HG03571 (cell line): ENCODE measurements around the gene PEAK1.

Experiments
- ATAC-seq: cut with Tn5 transposase; IDR thresholded peaks from one replicate; pipeline ENCODE4 v1.9.1; 2021; ENCODE audit not compliant: unreplicated experiment

PEAK1 gene

DNA sequence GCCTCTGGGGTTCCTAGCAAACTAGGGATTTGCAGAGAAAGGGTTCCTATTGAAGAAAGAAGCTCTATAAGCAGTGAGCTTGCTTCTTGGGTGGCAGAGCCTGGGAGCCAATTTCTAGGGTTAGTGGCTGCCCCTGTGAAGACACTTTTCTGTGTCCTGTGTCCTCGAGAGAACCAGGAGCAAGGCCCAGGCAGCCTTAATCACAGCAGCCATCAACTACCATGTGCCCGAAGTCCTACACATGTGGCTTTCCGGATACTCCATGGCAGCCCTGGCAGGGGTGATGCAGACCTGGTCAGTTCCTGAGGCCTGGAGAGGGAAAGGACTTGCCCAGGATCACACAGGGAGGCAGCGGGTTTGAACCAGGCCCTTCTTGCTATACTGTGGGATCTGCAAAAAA is 321.3 kb downstream of the PEAK1 start:
- ATAC-seq, result no peak

DNA sequence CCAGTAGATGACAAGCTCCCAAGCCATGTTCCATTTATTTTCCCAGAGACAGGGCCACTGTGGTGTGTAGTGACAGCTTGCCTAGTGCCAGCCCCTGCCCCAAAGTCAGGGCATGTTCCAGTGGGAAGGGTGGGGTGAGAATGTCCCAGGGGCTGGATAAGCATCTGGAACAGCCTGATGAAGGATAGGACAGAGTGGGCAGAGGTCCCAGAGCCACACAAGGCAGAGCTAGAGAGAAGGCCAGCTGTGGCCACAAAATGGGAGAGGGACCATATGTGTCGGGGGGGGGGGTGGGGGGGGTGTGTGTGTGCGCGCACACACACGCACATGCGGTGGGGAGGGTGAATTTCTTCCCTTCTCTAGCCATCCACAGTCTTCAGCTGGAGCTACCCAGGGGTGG is 322.0 kb downstream of the PEAK1 start:
- no peak for ATAC-seq

DNA sequence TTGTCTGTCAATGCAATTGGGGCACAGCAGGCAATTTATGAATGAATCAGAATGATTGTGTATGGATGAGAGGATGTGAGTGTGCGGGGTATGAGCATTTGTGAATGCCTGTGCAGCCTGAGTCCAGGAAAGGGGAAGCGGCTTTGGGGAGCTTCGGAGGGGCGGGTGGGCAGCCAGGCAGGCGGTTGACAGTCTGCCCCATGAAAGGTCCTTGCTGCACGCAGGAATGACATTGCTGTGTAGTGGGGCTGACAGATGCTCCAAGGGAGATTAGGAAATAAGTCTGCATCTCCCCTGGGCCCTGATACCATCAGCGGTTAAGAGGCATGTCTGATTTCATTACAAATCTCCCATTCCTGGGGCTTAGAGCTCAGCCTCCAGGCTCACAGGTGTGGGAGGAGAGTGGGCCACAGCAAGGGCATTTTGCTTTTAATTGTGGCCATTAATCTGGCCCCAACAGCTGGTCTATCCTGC is 322.6 kb downstream of the PEAK1 start:
- ATAC-seq, result no peak

DNA sequence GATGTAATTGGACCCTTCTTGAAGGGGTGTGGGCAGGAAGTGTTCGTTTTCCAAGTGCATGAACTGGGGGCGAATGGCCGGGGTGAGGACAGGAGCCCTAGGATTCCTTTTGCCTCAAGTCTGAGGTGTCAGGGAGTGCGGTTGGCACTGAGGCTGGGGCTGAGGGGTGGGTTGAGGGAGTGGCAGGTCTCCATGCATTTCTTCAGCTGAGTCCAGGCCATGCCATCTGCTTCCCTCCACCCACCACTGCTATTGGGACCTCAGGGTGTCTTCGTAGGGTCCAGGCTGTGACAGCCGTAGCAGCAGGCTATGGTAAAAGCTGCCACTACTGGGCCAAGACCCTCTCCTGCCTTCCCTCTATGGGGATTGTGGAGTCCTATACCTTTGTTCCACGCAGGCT is 323.4 kb downstream of the PEAK1 start:
- no peak for ATAC-seq

DNA sequence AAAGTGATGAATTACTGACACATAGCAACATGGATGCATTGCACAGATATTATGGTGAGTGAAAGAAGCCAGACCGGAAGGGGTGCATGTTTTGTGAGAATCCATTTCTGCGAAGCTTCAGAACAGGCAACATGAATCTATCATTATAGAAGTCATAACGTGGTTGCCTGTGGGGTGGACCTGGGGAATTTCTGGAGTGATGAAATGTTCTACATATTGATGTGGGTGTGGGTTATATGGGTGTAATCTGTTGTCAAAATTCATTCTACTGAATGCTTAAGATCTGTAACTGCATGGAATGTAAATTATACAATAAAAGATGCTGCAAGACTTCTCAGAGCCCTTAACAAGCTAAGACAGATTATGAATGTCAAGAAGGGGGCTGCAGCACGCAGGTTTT is 323.8 kb downstream of the PEAK1 start:
- no peak for ATAC-seq

DNA sequence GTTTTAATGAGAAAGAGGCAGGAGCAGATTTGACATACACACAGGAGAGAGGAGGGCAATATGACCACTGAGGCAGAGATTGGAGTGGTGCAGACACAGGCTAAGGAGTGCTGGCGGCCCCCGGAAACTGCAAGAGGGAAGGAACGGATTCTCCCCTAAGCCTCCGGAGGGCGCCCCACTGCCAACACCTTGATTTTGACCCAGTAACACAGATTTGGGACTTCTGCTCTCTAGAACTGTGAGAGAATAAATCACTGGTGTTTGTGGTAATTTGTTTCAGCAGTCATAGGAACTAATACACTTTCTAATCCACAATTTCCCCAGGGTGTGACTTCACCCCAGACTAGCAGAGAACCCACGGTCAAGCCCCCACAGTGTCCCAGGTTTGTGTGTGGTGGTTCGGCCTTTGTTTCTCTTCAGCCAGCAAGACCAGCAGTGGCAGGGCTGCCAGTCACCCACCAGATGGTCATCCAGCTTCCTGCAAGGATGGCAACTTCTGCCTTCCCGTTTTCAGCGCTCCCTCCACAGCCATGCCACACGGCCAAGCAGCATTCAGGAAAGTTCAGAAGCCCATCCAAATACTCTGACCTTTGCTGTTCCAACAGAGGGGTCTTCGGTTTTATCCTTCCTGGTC is 325.4 kb downstream of the PEAK1 start:
- ATAC-seq, result no peak

DNA sequence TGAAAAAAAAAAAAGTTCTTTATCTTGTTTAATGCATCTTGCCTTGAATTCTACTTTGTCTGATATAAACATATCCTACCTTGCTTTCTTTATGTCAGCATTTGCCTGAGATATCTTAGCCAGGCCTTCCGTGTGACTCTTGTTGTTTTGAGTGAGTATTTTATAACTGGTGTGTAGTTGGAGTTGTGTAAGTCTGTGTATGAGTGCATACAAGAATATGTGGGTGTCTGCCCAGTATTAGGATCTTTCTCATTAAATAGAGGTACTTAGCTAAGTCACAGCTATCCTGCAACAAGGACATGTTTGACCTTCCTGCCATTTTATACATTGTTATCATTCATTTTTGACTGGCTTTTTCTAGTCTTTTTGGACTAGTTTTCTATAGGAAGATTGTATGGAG is 326.5 kb downstream of the PEAK1 start:
- no peak for ATAC-seq

DNA sequence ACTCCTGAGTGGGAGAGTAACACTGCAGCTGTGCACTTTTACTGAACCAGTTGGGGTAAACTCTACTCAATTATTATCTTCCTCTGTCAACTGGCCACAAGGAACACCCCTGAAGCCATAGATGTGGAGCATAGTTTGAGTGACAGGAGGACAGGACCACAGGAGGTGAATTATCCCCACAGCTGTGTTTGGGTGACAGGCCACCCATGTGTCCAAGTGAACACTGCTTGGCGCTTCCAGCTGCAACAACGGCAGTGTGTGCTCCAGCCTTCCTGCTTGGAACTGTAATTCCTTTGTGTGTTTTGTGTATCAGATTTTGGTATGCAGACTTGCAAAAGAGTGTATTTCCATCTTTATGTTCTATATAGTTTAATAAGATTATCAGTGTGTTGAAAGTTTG is 328.8 kb downstream of the PEAK1 start:
- ATAC-seq, result no peak

DNA sequence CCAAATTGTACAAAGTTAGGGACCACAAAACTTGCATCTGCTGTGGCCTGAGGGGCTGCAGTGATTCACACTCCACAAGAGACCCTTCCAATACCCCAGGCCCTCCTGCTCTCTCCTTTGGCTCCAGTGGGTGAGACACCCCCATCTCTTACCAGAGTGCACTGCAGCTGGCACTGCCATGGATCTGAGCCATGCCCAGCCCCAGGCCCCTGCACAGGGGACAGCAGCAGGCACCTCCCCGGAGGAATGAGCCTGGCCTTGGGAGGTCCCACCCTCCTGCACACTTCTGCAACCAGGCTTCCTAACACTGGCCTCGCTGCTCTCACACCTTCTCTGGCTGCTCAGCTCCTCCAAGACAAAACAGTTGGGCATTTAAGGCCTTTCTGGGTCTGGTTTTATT is 332.7 kb downstream of the PEAK1 start:
- ATAC-seq, result no peak

DNA sequence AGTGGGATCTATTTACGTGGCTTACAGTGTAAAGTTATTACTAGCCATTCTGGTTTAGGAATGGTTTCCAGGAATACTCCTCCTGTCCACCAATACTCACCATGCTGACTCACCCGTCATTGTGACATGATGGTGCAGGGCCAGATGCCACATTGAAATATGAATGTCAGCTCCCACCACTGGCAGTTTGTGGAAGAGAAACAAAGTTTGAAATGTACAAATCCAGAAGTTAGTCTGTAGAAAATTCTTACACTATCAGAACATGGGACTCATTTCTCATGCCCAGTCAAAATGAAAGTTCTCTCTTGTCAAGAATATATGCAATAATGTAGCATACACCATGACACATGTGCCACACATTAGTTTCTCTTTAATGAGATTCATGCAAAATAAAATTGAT is 334.6 kb downstream of the PEAK1 start:
- ATAC-seq, result no peak

DNA sequence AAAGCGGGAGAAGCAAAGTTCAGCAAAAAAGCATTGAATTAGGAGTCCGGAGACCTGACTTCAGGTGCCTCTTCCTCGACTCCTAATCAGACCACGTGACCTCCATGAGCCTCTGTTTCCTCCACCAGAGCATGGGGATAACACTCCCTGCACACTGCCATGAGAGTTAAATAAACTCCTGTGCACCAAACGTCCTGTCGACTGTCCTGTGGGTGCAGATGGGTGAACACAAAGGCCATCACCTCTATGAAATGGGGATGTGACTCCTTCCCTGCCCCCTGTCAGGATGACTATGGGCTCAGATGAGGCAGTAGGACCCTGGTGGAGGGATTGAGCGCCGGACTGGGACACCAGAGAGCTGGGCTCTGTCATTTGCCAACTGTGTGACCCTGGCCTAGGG is 335.5 kb downstream of the PEAK1 start:
- ATAC-seq, result no peak

DNA sequence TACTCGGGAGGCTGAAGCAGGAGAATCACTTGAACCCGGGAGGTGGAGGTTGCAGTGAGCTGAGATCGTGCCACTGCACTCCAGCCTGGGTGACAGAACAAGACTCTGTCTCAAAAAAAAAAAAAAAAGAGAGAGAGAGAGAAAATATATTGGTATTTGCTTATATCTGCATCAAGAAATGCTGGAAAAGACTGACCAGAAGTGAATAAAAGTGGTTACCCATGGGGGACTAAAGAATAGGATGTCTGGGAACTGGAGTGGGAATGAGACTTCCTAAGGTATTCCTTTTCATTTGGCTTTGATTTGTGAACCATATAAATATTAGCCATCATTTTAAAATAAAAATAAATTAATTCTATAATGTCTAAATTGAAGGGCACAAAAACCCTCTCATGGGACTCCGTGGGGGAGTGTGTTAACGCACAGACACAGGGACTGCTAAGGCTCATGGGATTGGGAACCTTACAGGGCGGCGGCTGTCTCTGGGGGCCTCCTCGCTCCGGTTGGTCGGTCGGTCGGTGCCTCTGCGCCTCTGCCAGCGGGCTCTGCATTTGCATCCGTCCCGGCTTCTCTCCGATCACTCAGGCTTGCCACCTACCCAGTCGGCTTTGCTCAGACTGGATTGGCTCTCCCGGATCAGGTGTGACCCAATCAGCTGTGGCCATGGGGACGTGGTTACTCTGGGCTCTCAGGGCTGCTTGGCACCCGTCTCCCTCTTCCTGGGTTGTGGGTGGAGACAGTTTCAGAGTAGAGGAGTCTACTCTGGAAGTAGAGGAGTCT is 336.3 kb downstream of the PEAK1 start:
- no peak for ATAC-seq

DNA sequence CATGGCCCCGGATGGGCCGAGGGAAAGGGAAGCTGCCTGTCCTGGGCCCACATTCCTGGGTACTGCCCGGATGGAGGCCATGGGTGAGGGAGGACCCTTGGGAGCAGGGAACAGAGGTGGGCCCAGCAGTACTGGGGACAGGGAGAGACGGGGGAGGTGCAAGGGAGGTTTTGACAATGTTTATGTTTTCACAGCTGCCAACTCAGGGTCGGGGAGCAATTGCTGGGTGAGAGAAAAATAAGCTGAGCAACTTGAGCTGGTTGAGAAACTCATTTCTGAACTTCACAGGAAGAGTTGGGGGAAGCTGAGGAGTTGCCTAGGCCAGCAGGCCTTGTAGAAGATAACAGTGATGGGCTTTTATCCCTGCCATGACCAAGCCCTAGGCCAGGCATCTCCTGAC is 337.9 kb downstream of the PEAK1 start:
- ATAC-seq, result no peak

DNA sequence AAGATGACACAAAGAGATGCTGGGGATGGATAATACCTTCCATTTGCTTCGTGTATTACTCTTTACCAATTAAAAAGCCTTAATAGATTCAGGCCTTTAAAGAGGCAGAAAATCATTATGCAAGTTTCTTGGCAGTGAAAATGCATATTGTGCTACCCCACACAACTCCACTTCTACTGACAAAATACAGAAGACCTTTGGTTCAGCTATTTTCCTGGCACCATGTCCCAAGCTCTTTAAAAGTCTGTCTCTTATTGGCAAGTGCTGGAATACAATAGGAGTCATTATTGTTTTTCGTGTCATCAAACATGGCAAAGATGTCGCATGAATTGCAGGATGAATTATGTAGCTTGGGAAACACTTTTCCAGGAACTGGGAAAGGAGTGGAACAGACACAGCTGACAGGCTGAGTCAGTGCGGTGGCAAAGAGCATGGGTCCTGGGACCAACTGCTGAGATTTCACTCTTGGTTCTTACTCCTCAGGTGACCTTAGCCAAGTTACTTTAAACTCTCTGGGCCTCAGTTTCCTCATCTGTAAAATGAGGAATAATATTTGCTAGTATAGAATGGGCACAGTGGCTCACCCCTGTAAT is 343.5 kb downstream of the PEAK1 start:
- ATAC-seq, result no peak

DNA sequence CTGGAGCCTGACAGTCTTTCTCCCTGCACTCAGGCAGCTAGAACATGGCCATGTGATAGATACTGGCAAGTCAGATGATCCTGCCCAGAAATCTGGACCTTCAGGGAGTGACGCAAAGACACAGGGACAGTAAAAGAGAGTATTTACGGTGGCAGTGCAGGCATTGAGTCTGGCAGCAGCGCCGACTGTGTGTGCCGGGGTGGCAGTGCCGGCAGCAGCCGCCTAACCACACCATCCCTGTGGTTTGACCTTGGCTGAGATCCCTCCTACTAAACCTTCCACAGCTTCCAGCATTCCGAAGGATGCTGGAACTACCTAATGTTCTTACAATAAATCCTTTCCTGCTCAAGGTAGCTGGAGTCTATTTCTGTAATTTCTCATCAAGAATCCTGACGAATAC is 344.4 kb downstream of the PEAK1 start:
- no peak for ATAC-seq

DNA sequence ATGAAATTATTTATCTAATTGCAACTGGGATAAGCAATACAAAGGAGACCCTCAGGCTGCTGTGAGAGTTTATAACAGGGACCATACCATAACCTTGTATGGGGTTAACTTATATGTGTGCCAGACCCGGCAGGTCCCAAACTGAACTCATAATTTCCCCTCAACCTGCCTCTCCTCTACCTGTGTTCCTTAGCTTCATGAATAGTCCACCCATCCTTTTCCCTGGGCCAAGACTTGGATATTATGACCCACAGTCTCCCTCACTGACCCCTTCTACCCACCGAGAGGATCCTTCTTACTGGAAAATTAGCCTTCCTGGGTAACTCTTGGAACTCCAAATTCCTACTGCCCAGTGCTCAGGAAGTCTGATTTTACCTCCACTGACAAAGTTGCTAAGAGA is 345.6 kb downstream of the PEAK1 start:
- no peak for ATAC-seq

DNA sequence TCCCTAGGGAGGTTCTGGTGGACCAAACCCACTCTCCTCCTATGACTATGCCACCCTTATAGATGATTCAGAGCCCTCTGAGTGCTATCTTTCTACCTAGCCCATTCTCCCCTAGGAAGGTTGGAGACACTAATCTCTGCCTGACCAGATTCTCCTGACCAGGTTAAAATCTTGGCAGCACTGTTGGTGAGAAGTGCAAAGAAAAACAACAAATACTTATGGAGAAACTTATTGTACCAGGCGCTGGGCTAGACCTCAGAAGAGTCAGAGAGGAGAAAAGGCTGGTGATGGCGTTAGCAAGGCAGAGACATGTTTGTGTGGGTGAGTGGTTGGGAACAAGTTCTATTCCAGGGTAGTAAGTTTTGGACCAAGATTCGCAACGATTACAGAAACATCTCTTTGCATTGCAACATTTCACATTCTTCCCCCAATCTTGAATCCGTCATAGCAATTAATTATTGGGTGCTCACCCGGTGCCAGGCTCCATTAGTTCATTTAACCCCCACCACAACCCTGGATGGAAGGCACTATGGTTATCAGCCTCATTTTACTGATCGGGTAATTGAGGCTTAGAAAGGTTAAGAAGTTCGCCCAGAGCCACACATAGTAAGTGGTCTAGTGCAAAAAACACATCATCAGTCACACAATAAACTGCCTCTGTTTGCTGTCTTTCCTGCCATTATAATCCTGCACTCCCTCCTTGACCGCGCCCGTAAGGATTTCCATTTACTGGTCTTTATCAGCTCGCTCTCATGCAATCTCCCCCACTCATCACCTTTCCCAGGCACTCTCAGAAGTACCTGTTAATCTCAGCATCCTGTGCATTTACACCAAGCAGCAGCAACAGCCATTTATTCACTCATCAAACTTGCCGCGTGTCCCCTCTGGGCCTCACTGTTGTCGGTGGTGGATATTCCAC is 348.3 kb downstream of the PEAK1 start:
- no peak for ATAC-seq

DNA sequence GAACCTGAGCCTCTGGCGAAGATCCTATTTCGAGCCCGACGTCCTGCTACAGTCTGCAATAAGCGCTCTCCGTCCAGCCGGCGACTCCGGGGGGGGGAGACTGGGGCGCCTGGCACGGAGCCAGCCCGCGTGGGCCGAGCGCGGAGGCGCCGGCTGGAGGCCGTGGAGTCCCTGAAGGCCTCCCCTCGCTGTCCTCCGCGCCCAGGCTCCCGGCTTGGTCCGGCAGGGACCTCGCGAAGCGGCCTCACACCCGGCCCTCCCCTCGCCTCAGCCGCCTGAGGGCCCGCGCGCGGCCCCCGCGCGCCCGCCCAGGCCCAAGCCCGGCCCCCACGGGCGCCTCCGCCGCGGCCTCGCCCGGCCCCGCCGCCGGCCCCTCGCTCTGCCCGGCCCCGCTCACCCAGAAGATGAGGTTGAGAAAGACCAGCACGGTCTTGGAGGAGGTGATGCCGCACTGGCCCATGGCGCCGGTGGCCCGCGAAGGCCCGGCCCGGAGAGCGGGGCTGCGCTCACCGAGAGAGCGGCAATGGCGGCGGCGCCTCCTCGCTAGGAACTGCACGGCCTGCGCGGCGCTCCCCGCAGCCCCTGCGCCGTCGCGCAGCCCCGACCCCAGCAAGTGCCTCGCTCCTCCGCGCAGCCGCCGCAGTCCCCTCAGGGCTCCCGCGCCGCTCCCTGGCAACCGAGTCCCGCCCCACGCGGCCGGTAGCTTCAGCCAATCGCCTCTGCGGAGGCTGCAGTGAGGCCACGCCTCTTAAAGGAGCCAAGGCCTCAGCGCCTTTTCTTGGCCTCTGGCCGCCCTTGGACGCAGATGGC is 349.2 kb downstream of the PEAK1 start, which contains the start of gene TSPAN3:
TSS of gene TSPAN3 (minus strand) at position 615 of the 810 bp plus-strand sequence. CDS start at position 460, 155 bp downstream.
- peak; percentile 88 for ATAC-seq

DNA sequence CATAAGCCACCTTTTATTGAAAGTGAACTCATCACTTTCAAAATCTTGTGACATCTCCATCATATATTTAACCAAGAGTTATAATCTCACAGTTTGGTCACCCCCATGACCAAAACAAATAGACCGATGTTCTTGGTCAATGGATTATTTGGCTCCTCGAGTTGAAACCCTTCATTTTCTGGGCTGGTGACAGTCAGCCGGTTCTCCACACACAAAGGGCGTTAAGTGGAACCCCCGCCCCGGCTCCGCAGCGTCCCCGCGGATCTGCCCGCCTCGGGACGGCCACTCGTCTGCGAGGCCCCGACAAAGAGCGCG is 349.8 kb downstream of the PEAK1 start:
- ATAC-seq, result no peak

DNA sequence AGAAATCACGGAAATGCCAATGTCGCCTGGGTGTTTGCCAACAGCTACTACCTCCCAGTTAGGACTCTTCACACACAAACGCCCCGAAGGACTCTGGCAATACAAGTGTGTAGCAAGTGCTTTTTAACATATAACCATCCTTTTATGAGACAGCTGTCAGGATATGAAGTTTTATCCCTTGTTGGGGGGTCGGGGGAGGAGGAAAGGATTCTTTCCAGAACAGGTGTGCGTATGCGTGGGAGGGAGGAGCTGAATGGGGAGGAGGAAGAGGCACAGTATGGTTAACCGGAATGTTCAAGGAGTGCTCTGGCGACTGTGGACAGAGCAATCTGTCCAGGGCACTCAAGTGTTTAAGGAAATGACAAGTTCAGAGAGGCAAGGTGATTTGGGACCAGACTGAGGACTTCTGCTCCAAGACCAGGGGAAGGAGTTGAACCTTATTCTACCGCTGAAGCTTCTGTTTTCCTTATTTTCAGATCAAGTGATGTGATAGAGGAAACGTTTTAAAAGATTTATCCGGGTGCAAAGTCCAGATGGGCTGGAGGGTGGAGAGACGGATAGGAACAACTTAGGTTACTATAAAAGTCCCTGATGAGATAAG is 350.3 kb downstream of the PEAK1 start:
- ATAC-seq, result no peak
